Kidney (tissue), 14 donors: Measurements from ENCODE around the gene CERK. TPM values are rescaled to one million over a fixed set of nuclear protein-coding genes. Genes with fewer than 3 reads are reported as not detected.

Experiments used
- DNase-seq, 5 donors: peaks; one replicate each; pipeline ENCODE4 v3.0.0-alpha.2; 2013 to 2020
- FAIRE-seq: peaks from 2 replicates; lab custom pipeline; 2012; peaks lifted over from hg19 to GRCh38; lab: Jason Lieb, UNC
- H3K27ac ChIP-seq, 2 donors: one replicate each; pipeline ENCODE4 v1.7.0; 2013; ENCODE audit warnings: low read depth in 2 of 2, low read length in 2 of 2, inconsistent platforms in 1 of 2
- H3K27me3 ChIP-seq: one replicate; pipeline ENCODE4 v1.7.1; 2013; ENCODE audit warnings: low read length, inconsistent platforms; ENCODE audit not compliant: control insufficient read depth, insufficient read depth
- H3K36me3 ChIP-seq, 3 donors: one replicate each; pipeline versions ENCODE4 v1.7.0 to v1.7.1; 2013; ENCODE audit warnings: low read length in 3 of 3, control low read depth in 1 of 3, inconsistent platforms in 1 of 3; ENCODE audit not compliant: insufficient read depth in 3 of 3, control insufficient read depth in 2 of 3
- H3K4me1 ChIP-seq, 3 donors: one replicate each; pipeline versions ENCODE4 v1.7.0 to v1.7.1; 2013; ENCODE audit warnings: low read length in 3 of 3, inconsistent platforms in 1 of 3, low read depth in 1 of 3; ENCODE audit not compliant: control insufficient read depth in 2 of 3, insufficient read depth in 2 of 3
- H3K4me3 ChIP-seq, 3 donors: one replicate each; pipeline versions ENCODE4 v1.7.0 to v1.8.1; 2013; ENCODE audit warnings: low read length in 3 of 3, control low read depth in 1 of 3, inconsistent platforms in 1 of 3
- H3K9ac ChIP-seq, 3 donors: one replicate each; pipeline versions ENCODE4 v1.7.0 to v1.7.1; 2013; ENCODE audit warnings: low read length in 3 of 3, control low read depth in 1 of 3, inconsistent platforms in 1 of 3
- H3K9me3 ChIP-seq, 3 donors: one replicate each; pipeline versions ENCODE4 v1.7.0 to v1.7.1; 2013; ENCODE audit warnings: low read length in 3 of 3, control low read depth in 1 of 3, inconsistent platforms in 1 of 3; ENCODE audit not compliant: control insufficient read depth in 2 of 3, insufficient read depth in 1 of 3
- intact Hi-C: fragments of 100-400 bp; cut with DNase I; formaldehyde crosslinking; loops from one replicate; pipeline ENCODE4 v1.11.1; 2022
- polyA plus RNA-seq: library from polyadenylated mRNA; stranded (reverse); fragments of 350-450 nt; fragmentation: Illumina TruSeq; extraction: RNeasy Lipid Tissue Mini Kit (QIAGEN cat#74804); gene quantifications from one replicate; pipeline ENCODE4 v1.2.3, GENCODE V29; 2014; ENCODE audit warnings: low read depth, low replicate concordance; ENCODE audit not compliant: insufficient read depth
- total RNA-seq: library from RNA; stranded (reverse); fragmentation: NEBNext Ultra II Directional; extraction: Animal tissue kit (Norgen Biotek cat#: 25700); gene quantifications from one replicate; pipeline ENCODE4 v1.2.1, GENCODE V29; 2021
- TF ChIP-seq, protein P1 (sequence below): IDR thresholded peaks from 3 replicates; pipeline ENCODE4 v1.5.1; 2012; ENCODE audit warnings: mild to moderate bottlenecking, moderate library complexity, borderline replicate concordance; ENCODE audit not compliant: insufficient read depth; ENCODE audit errors: extremely low read depth
- donor health status: control.
- donor health status: control.
- donor health status: control.
- donor health status: control.
- donor health status: control.
- donor health status: DM: yes; HTN: yes; CAD: no.
- donor health status: Normal renal cell carcinoma (clear cell type).

Gene CERK
- total and polyA plus RNA-seq, 2 donors from 2014 or later = 21.6 to 28.2 TPM

DNA sequence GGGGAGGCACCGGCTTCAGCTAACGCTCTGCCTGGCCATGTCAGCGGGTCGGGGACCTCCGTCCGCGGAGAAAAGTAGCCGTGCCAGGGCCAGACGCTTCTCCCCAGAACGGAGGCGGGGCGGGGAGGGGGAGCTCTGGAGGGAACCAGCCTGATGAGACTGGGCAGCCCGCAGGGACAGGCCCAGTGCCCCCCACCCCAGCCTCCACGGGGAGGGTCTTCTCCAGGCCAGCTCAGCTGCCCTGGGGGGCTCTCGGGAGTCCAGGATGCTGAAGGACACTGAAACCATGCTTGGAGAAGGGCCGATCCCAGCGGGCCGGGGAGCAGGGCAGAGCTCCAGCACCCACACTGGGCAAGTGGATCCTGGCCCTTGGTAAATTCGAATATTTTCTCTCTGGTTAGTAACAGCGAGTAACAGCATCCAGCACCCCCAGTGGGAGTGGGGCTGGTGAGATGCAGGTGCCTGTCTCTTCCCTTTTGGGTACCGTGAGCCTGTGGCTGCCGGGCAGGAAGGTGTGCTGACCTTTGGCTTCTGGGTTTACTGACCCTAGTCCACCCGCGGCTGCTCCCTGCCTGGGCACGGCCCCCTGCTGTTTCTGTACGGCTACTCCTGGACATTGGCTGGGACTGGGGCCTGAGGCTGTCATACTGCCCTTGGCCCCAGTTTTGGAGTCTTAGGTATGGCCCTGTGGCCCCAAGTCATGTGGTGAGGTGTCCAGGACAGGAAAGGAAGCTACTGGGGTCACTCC, 82.0 kb downstream of the CERK start:
- H3K4me1 ChIP-seq = peaks cover 0 to 26% (median 18%) of the 10 kb centered on the region in 3 donors
- no peak overlapping the region for H3K27ac ChIP-seq
- no peaks in the 10 kb centered on the region for H3K9me3 ChIP-seq
- TF ChIP-seq, protein P1, sequence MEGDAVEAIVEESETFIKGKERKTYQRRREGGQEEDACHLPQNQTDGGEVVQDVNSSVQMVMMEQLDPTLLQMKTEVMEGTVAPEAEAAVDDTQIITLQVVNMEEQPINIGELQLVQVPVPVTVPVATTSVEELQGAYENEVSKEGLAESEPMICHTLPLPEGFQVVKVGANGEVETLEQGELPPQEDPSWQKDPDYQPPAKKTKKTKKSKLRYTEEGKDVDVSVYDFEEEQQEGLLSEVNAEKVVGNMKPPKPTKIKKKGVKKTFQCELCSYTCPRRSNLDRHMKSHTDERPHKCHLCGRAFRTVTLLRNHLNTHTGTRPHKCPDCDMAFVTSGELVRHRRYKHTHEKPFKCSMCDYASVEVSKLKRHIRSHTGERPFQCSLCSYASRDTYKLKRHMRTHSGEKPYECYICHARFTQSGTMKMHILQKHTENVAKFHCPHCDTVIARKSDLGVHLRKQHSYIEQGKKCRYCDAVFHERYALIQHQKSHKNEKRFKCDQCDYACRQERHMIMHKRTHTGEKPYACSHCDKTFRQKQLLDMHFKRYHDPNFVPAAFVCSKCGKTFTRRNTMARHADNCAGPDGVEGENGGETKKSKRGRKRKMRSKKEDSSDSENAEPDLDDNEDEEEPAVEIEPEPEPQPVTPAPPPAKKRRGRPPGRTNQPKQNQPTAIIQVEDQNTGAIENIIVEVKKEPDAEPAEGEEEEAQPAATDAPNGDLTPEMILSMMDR = no peak
- no peaks in the 10 kb centered on the region for H3K36me3 ChIP-seq
- intact Hi-C loops = no loop called here
- DNase-seq (no peak), FAIRE-seq (no peak)
- H3K27me3 ChIP-seq = no peaks in the 10 kb centered on the region
- no peak overlapping the region for H3K9ac ChIP-seq
- H3K4me3 ChIP-seq = no peak overlapping the region

DNA sequence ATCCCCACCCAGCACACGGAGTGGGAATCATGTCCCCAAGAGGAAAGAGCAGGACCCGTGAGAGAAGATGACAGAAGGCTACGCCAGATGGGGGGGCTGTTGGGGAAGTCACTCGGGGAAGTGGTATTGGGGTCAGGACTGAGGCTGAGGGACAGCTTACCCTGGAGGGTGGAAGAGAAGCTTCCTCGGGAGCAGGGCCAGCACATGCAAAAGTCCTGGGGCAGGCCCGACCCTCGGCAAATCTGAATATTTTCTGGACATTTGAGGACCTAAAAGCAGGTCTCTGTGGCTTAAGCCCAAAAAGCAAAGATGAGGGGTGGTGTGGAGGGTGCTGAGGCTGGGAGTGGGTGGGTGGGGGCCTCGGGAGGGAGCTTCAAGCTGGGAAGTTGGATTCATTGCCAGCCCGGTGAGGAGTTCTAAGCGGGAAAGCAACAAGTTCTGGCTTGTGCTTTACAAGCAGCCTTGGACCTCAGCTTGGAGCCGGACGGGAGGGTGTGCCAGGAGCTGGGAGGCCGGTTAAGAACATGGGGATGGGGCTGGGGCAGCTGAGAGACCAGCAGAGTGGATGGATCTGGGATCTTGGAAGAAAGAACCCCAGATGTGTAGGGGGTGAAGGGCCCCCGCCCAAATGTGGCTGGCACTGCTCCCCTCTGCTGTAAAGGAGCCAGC, 83.0 kb downstream of the CERK start:
- no peaks in the 10 kb centered on the region for H3K36me3 ChIP-seq
- intact Hi-C loops = no loop called here
- DNase-seq (no peak), FAIRE-seq (no peak)
- no peak overlapping the region for H3K9ac ChIP-seq
- H3K27ac ChIP-seq = no peak overlapping the region
- no peaks in the 10 kb centered on the region for H3K27me3 ChIP-seq
- H3K4me3 ChIP-seq = no peak overlapping the region
- no peaks in the 10 kb centered on the region for H3K9me3 ChIP-seq
- H3K4me1 ChIP-seq = peaks cover 0 to 21% (median 9%) of the 10 kb centered on the region in 3 donors
- TF ChIP-seq, protein P1 = no peak

DNA sequence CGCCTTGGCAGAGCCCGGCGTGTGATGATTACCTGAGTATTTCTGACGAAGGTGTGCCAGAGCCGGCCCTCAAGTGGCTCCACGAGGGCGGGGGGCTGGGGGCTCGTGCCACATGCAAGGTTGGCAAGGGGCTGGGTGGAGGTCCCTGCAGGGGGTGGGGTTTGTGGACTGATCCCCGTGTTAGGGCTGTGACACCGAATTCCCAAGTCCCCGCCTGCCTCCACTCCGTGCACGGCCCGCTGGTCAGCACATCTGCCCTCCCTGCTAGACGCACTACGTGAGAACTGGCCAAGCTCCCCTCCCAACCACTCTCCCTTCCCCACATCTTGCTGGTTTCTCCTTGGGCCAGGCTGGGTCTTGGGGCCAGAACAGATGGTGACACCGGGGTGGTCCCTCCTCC, 83.6 kb downstream of the CERK start:
- Histone ChIP-seq H3K36me3 (no peaks in the 10 kb centered on the region), H3K27me3 (no peaks in the 10 kb centered on the region), H3K4me3 (no peak overlapping the region), H3K9me3 (no peaks in the 10 kb centered on the region), H3K27ac (no peak overlapping the region), H3K4me1 (peaks cover 3 to 22% (median 8%) of the 10 kb centered on the region in 3 donors), H3K9ac (no peak overlapping the region)
- FAIRE-seq (no peak), DNase-seq (no peak)
- intact Hi-C loops = no loop called here
- TF ChIP-seq, protein P1 = no peak
